GM12875 (cell line): ENCODE results near the gene ZNF408.

Experiments
- H3K4me3 ChIP-seq: one replicate; pipeline ENCODE4 v1.5.1; 2011; ENCODE audit warnings: low read depth, low read length, control low read depth
- TF ChIP-seq, protein P1 (sequence below): IDR thresholded peaks from 2 replicates; pipeline ENCODE4 v1.5.1; 2011; ENCODE audit warnings: low read depth, mild to moderate bottlenecking, control low read depth, inconsistent platforms, low read length, moderate library complexity, borderline replicate concordance; ENCODE audit not compliant: insufficient read depth

Gene ZNF408

DNA sequence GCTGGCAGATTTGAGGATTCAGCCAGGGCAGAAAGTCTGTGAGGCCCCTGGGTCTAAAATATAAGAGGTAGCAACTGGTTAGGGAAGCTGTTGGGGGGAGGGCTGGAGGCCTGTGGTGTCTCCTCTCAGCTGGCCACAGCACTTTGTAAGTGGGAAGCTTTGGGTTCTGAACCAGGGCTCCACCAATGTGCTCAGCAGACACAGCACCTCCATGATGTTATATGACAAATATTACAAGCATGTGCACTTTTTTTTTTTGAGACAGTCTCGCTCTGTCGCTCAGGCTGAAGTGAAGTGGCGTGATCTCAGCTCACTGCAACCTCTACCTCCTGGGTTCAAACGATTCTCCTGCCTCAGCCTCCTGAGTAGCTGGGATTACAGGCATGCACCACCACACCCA lies 8.4 kb upstream of the ZNF408 start:
- TF ChIP-seq, protein P1, sequence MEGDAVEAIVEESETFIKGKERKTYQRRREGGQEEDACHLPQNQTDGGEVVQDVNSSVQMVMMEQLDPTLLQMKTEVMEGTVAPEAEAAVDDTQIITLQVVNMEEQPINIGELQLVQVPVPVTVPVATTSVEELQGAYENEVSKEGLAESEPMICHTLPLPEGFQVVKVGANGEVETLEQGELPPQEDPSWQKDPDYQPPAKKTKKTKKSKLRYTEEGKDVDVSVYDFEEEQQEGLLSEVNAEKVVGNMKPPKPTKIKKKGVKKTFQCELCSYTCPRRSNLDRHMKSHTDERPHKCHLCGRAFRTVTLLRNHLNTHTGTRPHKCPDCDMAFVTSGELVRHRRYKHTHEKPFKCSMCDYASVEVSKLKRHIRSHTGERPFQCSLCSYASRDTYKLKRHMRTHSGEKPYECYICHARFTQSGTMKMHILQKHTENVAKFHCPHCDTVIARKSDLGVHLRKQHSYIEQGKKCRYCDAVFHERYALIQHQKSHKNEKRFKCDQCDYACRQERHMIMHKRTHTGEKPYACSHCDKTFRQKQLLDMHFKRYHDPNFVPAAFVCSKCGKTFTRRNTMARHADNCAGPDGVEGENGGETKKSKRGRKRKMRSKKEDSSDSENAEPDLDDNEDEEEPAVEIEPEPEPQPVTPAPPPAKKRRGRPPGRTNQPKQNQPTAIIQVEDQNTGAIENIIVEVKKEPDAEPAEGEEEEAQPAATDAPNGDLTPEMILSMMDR, result no peak

DNA sequence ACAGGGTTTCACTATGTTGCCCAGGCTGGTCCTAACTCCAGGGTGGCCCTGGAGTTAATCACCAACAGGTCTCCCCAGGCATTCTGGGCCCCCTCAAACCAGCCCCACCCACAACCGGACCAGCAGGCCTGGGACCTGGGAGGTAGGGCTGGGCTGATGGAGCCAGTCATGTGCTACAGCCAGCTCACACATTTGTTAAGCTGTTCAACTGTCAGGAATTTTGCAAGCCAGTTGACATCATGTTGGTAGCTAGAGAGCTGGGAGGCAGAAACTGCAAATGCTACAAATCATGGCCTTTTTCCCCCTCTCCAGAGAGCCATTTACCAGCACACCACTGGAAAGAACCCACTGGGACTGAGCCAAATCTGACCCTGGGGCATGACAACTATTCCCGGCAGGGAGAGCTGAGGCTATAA lies 7.2 kb upstream of the ZNF408 start:
- TF ChIP-seq, protein P1, result no peak

More for the DNA sequence above, 8.4 kb upstream of the ZNF408 start:
- no peak overlapping the region for H3K4me3 ChIP-seq

DNA sequence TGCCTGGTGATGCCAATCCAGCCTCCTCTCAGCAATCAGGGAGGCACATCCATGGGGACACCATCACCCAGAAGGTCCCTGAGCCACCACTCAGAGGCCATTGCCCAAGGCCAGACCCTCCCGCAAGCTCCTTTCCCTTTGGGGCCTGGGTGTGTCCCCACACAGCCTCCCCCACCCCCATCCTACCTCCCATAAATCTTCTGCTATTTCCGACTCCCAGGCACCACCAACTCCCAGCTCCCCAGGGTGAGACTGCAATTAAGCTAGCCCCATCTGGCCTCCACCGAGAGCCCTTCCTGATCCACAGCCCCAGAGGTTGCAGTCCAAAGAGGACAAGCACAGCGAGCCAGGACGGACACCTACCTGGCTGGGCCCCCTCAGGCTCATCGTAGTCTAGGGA lies 6.8 kb upstream of the ZNF408 start:
- no peak overlapping the region for H3K4me3 ChIP-seq
- TF ChIP-seq, protein P1, result no peak

More for the DNA sequence above, 7.2 kb upstream of the ZNF408 start:
- no peak overlapping the region for H3K4me3 ChIP-seq

DNA sequence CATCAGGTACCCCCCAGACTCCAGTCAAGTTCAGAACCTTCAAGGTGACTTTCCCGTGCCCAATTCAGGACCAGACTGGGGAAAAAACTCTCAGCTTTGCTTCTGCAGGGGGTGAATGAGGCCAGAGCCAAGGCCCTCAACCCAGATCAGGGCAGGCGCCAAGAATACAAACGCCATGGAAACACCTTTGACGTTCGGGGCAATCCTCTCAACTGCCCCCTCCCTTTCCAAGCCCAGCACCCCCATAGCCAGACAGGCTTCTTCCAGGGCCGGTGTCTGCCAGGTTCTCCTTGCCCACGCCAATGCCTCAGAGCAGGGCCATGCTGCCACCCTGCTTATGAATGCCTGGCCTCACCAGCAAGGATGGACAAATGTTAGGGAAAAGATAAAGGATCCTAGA lies 6.2 kb upstream of the ZNF408 start:
- H3K4me3 ChIP-seq, result no peak overlapping the region
- TF ChIP-seq, protein P1, result no peak

DNA sequence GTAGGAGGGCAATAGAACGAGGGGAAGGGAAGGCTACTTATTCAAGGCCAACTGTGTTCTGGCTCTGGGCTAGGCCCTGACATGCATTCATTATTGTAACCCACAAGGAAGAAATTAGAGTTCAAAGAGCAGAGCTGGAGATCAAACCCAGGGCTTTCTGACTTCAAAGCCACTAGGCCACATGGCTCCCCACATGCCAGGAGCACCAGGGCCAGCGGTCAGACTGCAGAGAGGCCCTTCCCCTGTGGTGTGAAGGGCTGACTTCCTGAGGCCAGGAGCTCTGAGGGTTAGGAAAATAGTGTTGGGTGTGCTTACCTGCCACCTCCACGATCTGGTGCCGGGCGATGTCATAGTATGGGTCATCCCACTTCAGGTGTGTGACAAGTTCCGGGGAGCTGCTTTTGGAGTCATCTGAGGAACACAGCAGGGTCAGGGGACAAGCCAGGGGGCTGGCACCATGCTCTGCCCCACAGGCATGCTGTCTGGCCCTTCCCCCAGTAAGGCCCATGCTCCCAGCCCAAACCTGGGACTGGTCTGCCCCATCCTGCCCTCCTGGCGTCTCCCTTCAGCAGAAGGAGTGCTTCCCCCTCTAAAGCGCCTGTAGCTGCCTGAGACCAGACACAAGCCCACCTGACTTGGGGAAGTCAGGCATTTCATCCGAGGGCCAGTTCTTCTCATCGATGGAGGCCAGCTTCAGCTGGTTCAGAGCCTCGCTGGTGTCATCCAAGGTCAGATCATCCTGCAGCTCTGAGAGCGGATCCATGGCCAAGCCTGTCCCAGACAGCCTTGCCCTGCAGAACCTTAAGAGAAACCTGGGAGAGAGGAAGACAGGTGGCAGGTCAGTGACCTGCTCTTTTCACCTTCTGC lies 5.3 kb upstream of the ZNF408 start:
- no peak overlapping the region for H3K4me3 ChIP-seq
- TF ChIP-seq, protein P1, result no peak

DNA sequence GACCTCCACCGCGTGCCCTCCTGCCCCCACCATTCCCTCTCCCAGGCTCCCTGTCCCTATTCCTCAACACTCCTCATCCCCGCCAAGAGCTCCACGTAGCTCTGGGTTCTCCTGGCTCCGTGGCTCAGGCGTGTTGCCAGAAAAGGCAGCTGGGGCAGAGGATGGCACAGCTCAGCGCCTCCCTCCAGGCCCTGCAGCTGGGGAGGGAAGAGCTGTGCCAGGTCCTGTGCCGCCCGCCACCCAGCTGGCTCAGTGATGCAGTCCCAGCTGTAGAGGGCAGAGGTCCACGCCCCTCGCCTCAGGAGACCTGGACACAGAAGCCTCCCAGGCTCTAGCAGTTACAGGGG lies 4.6 kb upstream of the ZNF408 start:
- TF ChIP-seq, protein P1, result no peak
- no peak overlapping the region for H3K4me3 ChIP-seq

DNA sequence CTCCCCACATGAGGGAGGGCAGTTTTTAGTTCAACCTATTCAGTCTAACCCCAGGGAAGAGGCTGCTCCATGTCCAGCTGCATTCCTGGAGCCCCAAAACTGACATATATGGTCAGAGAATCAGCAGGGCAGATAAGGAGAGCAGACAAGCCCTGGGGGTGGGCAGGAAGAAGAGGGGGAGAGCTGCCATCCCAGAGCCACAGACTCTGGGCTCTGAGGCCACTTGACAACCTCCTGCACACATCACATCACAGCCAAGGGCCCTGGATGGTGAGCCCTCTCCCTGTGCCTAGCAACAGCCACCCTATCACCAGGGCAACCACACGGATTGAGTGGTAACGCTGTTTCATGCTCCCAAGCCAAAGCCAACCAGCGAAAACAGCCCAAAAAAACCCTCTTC lies 3.5 kb upstream of the ZNF408 start:
- H3K4me3 ChIP-seq, result no peak overlapping the region
- TF ChIP-seq, protein P1, result no peak
